Retinal pigment epithelial cell (primary cell): ENCODE results near the gene BTBD16.

ENCODE experiments used
- DNase-seq: peaks from one replicate; pipeline ENCODE4 v3.0.0-alpha.2; 2010; ENCODE audit warnings: low read depth
- H3K4me3 ChIP-seq: 2 replicates; pipeline ENCODE4 v1.5.1; 2011; ENCODE audit warnings: mild to moderate bottlenecking, low read length, control low read depth, moderate library complexity
- TF ChIP-seq, protein P1 (sequence below): conservative IDR thresholded peaks from 2 replicates; pipeline ENCODE4 v1.5.1; 2011; ENCODE audit warnings: low read depth, low read length, control low read depth, inconsistent platforms

Gene BTBD16

DNA sequence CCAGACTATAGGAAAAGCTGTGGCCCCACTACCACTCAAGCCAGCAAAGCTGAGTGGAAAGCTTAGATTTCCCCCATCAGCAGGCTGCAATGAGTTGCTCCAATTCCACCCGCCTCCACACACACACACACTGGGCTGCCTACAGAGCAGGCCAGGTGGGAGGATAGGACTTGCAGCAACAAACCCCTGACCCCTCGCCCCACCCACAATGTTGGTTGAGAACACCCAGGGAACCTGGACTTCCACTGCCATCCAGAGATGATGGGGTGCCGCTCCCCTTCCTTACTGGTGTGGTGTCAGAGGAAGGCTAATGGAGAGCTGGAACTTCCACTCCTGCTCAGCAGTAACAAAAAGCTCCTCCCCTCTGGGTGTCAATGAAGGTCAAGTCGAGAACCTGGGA lies 86.6 kb downstream of the BTBD16 start:
- DNase-seq = no peak
- TF ChIP-seq, protein P1, sequence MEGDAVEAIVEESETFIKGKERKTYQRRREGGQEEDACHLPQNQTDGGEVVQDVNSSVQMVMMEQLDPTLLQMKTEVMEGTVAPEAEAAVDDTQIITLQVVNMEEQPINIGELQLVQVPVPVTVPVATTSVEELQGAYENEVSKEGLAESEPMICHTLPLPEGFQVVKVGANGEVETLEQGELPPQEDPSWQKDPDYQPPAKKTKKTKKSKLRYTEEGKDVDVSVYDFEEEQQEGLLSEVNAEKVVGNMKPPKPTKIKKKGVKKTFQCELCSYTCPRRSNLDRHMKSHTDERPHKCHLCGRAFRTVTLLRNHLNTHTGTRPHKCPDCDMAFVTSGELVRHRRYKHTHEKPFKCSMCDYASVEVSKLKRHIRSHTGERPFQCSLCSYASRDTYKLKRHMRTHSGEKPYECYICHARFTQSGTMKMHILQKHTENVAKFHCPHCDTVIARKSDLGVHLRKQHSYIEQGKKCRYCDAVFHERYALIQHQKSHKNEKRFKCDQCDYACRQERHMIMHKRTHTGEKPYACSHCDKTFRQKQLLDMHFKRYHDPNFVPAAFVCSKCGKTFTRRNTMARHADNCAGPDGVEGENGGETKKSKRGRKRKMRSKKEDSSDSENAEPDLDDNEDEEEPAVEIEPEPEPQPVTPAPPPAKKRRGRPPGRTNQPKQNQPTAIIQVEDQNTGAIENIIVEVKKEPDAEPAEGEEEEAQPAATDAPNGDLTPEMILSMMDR = no peak
- H3K4me3 ChIP-seq = no peak overlapping the region

DNA sequence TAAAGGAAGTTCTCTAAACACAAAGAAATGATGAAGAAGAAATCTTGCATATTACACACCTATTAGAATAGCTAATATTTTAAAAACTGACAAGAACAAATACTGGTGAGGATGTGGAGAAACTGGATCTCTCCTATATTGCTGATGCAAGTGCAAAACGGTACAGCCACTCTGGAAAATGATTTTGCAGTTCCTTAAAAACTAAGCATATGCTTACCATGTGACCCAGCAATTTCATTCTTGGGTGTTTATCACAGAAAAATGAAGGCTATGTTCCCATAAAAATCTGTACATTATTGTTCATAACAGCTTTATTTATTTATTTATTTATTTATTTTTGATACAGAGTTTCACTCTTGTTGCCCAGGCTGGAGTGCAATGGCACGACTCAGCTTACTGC lies 88.5 kb downstream of the BTBD16 start:
- no peak overlapping the region for H3K4me3 ChIP-seq
- DNase-seq = no peak
- TF ChIP-seq, protein P1 = no peak

DNA sequence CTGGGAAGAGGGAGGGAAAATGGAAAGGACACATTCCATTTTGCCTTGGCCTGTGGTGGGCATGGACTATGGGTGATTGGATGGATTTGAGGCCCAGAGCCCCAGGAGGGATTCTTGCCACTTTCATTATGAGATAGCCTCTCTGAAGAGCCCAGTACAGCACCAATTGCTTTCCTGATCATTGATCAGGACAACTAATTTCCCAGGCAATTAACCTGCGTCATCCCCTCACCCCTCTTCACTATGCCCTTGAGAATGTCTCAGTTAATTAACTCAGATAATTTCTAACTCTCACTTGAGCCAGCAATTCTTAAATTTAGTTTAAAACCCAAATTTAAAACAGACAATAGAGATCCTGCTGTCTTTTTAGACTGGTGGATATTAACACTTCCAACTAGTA lies 90.0 kb downstream of the BTBD16 start:
- no peak overlapping the region for H3K4me3 ChIP-seq
- TF ChIP-seq, protein P1 = no peak
- DNase-seq = no peak

DNA sequence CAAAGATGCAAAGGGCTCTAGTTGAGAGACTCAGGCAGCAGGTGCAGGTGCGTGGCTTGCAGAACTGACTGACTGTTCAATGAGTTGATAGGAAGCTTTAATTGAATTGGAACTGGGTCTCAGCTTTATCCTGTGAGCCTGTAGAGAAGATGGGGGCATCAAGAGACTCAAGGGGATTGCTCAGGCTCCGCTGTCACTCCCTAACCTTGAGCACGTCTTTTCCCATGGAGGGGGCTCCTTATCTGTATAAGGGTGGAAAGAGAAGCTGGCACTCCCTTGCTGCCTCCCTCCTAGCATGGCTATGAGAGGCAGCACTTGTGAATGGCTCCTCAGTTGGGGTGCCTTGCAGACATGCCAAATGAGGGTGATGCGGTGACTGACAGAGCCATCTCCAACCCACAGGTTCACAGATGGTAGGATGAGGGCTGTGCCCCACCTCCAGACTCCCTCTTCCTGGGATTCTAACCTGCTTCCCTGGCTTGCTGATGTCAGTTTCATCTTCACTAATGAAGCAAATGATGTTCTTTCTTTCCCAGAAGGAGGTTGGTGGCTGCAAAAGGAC lies 91.0 kb downstream of the BTBD16 start:
- H3K4me3 ChIP-seq = no peak overlapping the region
- TF ChIP-seq, protein P1 = no peak
- DNase-seq = no peak

DNA sequence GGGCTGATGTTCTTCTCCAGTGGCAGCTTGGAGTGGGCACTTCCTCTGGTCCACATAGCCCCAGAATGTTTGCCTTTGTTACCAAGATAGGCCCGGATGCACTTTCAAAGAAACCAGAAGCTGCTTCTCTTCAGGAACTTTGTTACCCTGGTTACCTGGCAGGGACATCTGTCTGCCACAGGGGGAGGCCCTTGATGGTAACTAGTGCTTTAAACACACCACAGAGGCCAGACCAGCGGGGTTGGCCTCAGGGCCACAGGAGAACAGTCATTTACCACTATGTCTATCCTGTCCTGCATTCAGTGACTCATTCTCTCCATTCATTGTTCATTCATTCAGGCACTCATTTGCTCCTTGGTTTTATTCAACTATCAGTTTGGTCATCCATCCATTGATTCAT lies 91.5 kb downstream of the BTBD16 start:
- TF ChIP-seq, protein P1 = no peak
- DNase-seq = no peak
- H3K4me3 ChIP-seq = no peak overlapping the region

DNA sequence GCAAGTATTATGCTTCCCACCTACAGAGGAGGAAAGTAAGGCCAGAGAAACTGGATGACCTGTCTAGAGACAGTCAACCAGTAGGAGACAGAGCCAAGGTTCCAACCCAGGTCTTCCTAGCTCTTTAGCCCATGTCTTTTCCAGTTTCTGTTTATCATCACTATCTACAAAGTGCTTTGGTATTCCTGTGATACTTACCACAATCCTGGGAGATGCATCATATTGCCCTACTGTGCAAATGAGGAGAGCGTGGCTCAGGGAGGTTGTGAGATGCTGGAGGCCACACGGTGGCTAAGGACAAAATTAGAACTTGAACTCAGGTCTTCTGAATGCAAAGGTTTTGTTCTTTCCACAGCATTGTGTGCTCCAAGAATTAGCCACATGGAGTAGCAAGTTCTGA lies 92.2 kb downstream of the BTBD16 start:
- TF ChIP-seq, protein P1 = no peak
- no peak for DNase-seq
- no peak overlapping the region for H3K4me3 ChIP-seq

DNA sequence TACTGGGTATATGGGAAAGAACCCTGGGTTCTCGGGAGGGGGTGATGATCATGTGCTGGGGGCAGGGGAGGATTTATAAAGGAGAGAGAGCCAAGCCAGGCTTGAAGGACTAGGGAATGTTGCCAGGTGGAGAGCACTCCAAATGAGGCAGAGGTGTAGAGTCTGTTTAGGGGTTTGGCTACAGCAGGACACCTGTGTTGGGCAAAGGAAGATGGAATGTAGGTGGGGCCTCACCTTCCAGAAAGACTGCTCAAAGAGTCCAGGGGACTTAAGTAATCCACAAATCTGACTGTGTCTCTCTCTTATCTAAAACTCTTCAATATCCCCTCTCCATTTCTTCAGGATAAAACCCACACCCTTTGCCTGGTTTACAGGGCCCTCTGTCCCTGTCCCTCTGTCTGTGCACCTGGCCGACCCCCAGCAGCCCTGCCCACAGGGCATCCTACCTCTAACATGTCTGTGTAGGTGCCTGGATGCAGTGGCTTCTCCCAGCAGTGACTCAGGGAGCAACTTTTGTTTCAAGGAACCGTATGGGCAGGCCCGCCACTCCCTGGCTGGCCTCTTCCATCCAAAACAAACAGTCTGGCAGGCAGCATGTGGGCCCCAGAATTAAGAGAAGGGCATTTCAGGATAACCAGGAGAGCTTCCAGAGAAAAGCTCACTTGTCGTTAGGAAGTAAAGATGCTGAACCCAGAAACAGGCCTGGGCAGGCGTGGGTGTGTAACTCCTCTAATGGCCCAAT lies 92.8 kb downstream of the BTBD16 start:
- TF ChIP-seq, protein P1 = no peak
- DNase-seq = no peak
- no peak overlapping the region for H3K4me3 ChIP-seq
